GM19452 (cell line): ENCODE measurements around the gene ZFX.
"Not testable (repeated sequence)": the region's sequence is repeated elsewhere in the genome, so short reads cannot be mapped to it uniquely, and the experiment has no call there.

Experiments
- ATAC-seq: cut with Tn5 transposase; IDR thresholded peaks from one replicate; pipeline ENCODE4 v1.9.1; 2021; ENCODE audit not compliant: unreplicated experiment

The ZFX gene

GRCh38 chrX:24150898-24151297 lies 1.4 kb downstream of the ZFX start:
- no peak for ATAC-seq

GRCh38 chrX:24151513-24151912 lies 2.0 kb downstream of the ZFX start:
- ATAC-seq: no peak

- ATAC-seq: no peak
Measured at GRCh38 chrX:24153178-24153795, 3.8 kb downstream of the ZFX start.

GRCh38 chrX:24153796-24154189 lies 4.3 kb downstream of the ZFX start:
- ATAC-seq: no peak

- no peak for ATAC-seq
Measured at GRCh38 chrX:24154490-24155034, 5.0 kb downstream of the ZFX start.

- not testable (repeated sequence) for ATAC-seq
Measured at GRCh38 chrX:24155747-24156146, 6.2 kb downstream of the ZFX start.

- no peak for ATAC-seq
Measured at GRCh38 chrX:24156177-24156576, 6.6 kb downstream of the ZFX start.

- ATAC-seq: no peak
Measured at GRCh38 chrX:24158881-24159280, 9.4 kb downstream of the ZFX start.

- no peak for ATAC-seq
Measured at GRCh38 chrX:24166078-24166477, 16.5 kb downstream of the ZFX start.

GRCh38 chrX:24167719-24168472 lies 18.4 kb downstream of the ZFX start:
- ATAC-seq: no peak

- ATAC-seq: peak; percentile 77
Measured at GRCh38 chrX:24168807-24169206, 19.3 kb downstream of the ZFX start.

- peak; percentile 76 for ATAC-seq
Measured at GRCh38 chrX:24169211-24169610, 19.7 kb downstream of the ZFX start.

- ATAC-seq: no peak
Measured at GRCh38 chrX:24173115-24173847, 23.8 kb downstream of the ZFX start.

- ATAC-seq: no peak
Measured at GRCh38 chrX:24175276-24175675, 25.7 kb downstream of the ZFX start.

- ATAC-seq: no peak
Measured at GRCh38 chrX:24178441-24178840, 28.9 kb downstream of the ZFX start.

- ATAC-seq: no peak
Measured at GRCh38 chrX:24184018-24184417, 34.5 kb downstream of the ZFX start.

- no peak for ATAC-seq
Measured at GRCh38 chrX:24186483-24186882, 37.0 kb downstream of the ZFX start.

GRCh38 chrX:24186986-24187385 lies 37.5 kb downstream of the ZFX start:
- ATAC-seq: no peak

GRCh38 chrX:24189490-24189889 lies 40.0 kb downstream of the ZFX start:
- no peak for ATAC-seq

- no peak for ATAC-seq
Measured at GRCh38 chrX:24190500-24191156, 41.1 kb downstream of the ZFX start.

GRCh38 chrX:24196509-24196908 lies 47.0 kb downstream of the ZFX start:
- no peak for ATAC-seq
